ENCODE data around the gene MED23. TPM values are rescaled to one million over a fixed set of nuclear protein-coding genes. Genes with fewer than 3 reads are reported as not detected.

MED23 gene
- total RNA-seq (2014; rRNA removed; shearing (Covaris generic)), result 20.1 and 21.6 TPM in 2 replicates

GRCh38 chr6:131627724-131628682, at the start of gene MED23:
TSS of gene MED23 (minus strand) at chr6:131628242. CDS start at chr6:131628049, 193 bp downstream.
- peak; percentile 95 for DNase-seq (ENCODE audit: low read depth)

- DNase-seq (ENCODE audit: low read depth), result no peak
Observed at GRCh38 chr6:131673184-131673583, 45.1 kb upstream of the MED23 start.

GRCh38 chr6:131669891-131670290, 41.8 kb upstream of the MED23 start:
- no peak for DNase-seq (ENCODE audit: low read depth)

GRCh38 chr6:131663578-131664165, 35.6 kb upstream of the MED23 start:
- DNase-seq (ENCODE audit: low read depth), result no peak

GRCh38 chr6:131660195-131660594, 32.2 kb upstream of the MED23 start:
- peak; percentile 60 for DNase-seq (ENCODE audit: low read depth)

- DNase-seq (ENCODE audit: low read depth), result no peak
Observed at GRCh38 chr6:131658287-131658686, 30.2 kb upstream of the MED23 start.

GRCh38 chr6:131657630-131658111, 29.6 kb upstream of the MED23 start:
- peak; percentile 43 for DNase-seq (ENCODE audit: low read depth)

- DNase-seq (ENCODE audit: low read depth), result no peak
Observed at GRCh38 chr6:131657222-131657621, 29.2 kb upstream of the MED23 start.

- no peak for DNase-seq (ENCODE audit: low read depth)
Observed at GRCh38 chr6:131656667-131657066, 28.6 kb upstream of the MED23 start.

GRCh38 chr6:131655951-131656350, 27.9 kb upstream of the MED23 start:
- DNase-seq (ENCODE audit: low read depth), result no peak

GRCh38 chr6:131655387-131655786, 27.3 kb upstream of the MED23 start:
- no peak for DNase-seq (ENCODE audit: low read depth)

GRCh38 chr6:131654326-131654725, 26.3 kb upstream of the MED23 start:
- peak; percentile 36 for DNase-seq (ENCODE audit: low read depth)

- peak; percentile 43 for DNase-seq (ENCODE audit: low read depth)
Observed at GRCh38 chr6:131652472-131652871, 24.4 kb upstream of the MED23 start.

- no peak for DNase-seq (ENCODE audit: low read depth)
Observed at GRCh38 chr6:131651782-131652181, 23.7 kb upstream of the MED23 start.

- no peak for DNase-seq (ENCODE audit: low read depth)
Observed at GRCh38 chr6:131646249-131646670, 18.2 kb upstream of the MED23 start.

- no peak for DNase-seq (ENCODE audit: low read depth)
Observed at GRCh38 chr6:131645846-131646245, 17.8 kb upstream of the MED23 start.

- DNase-seq (ENCODE audit: low read depth), result no peak
Observed at GRCh38 chr6:131644921-131645320, 16.9 kb upstream of the MED23 start.

GRCh38 chr6:131643855-131644460, 15.9 kb upstream of the MED23 start:
- DNase-seq (ENCODE audit: low read depth), result no peak

- DNase-seq (ENCODE audit: low read depth), result no peak
Observed at GRCh38 chr6:131642987-131643611, 15.1 kb upstream of the MED23 start.

GRCh38 chr6:131642565-131642964, 14.5 kb upstream of the MED23 start:
- DNase-seq (ENCODE audit: low read depth), result no peak

GRCh38 chr6:131641554-131641953, 13.5 kb upstream of the MED23 start:
- no peak for DNase-seq (ENCODE audit: low read depth)

- no peak for DNase-seq (ENCODE audit: low read depth)
Observed at GRCh38 chr6:131640576-131640975, 12.5 kb upstream of the MED23 start.

Measured in Daoy (cell line).